Activated CD4-positive, alpha-beta T cell treated with anti-CD3 and anti-CD28 coated beads for 48 hours (primary cell): ENCODE measurements around the gene BEST3.
"Not testable (repeated sequence)": the region's sequence is repeated elsewhere in the genome, so short reads cannot be mapped to it uniquely, and the experiment has no call there.

ENCODE experiments used
- DNase-seq: peaks from one replicate; pipeline ENCODE4 v3.0.0-alpha.2; 2020

BEST3 gene

DNA sequence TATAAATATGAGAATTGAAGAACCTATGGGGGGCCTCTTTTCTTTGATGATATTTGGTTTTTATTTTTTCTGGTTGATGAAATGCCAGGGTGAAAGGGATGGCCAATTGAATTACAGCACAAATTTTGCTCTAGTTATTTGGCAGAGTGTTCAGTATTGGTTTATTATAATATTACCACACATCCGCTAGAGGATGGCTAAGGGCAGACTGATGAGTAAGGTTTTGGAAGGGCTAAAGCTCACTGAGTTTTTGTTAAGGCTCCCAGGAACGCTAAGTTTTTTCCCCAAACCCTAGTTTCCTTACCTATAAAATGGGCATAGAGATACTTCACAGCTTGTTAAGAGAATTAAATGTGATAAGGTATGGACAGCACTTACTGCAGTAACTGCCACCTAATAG, 54.1 kb downstream of the BEST3 start:
- DNase-seq = no peak

DNA sequence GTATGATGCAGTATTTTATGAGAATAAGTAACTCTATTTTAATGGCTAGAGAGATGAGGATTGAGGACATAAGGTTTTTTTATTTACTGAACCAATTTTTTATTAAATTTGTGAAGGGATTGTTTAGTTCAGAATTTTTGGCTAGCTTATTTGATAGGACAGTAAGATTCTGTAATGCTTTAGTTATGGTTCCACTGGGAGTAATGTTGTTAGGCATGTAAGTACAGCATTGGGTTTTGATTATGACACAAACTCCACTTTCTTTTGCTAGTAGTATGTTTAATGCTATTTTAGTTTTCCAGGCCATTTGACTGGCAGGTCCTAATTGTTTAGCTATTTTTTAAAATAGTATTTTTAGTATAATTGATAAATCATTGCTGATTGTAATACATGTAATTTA, 54.6 kb downstream of the BEST3 start:
- DNase-seq = no peak

DNA sequence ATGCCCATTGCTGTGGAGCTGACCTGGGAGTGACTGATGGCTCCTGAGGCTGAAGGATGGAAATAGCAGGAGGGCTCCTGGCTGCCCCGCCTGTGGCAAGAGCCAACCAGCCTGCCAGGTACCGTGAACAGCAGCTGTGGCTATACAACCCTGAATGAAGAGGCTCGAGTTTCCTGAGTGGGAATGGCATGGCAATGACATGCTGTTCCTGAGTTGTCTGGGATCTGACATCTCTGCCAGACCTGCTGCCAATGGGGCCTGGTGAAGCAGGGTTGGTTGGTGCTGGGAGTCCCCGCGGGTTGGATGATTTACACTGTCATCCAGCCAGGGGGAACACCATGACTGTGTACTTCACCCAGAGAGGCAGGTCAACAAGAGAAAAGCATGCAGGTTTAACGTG, 56.6 kb downstream of the BEST3 start:
- DNase-seq = no peak

DNA sequence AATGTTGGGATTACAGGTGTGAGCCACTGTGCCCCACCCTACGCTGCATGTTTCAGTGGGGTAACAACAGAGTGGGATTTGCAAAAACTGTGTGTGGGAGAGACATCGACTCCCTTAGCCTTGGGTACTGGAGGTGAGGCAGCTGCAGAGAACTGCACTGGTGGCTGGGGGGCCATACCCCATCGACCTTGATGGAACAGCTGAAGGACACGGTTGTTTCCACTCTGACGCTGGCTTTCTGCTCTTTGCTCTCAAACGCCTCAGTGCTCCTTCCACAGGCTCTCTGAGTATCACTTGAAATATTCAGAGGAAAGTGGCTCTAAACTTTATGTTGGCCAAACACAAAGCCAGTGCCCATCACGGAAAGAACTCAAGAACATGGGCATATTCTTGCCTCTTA, 57.6 kb downstream of the BEST3 start:
- DNase-seq = no peak

DNA sequence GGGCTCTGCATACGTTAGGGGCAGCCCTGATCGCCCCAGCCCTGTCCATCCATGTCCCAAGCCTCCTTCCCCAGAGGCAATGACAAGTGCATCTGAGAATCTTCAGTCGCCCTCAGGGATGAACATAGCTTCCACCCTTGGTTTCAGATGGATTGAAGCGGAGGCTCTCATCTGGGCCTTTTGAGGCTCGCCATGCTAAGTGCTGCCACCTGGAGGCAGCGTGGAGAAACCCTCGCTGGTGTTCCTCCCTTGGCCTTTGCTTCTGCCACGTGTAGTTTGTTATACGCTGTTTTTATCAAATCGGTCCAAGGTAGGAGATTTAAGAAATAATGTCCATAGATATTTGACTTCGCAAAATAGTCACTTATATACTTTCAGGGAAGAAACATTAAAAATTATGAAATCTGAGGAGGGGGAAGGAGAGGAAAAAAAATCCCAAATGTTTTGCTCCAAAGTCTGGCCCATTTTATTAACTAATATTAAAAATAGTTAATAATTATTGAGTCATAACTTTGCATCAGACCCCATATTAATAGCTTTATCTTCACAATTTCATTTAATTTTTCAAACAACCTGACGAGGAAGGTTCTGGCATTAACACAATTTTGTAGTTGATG, 59.6 kb downstream of the BEST3 start:
- peak; percentile 77 for DNase-seq

DNA sequence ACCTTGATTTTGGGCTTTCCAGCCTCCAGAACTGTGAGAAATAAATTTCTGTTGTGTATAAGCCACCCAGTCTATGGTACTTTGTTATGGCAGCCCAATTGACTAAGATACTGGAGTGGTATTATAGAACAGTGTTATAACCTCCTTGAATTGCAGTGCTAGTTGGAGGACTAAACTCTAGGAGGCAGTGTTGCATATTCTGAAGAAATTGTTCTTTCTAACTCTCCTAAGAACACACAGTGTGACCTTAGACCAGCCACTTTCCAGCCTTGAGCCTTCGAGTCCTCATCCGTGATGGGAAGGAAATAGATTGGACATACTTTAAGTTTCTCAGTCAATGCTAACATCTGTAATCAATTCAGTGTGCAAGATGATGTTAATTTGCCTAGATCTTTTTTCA, 66.0 kb downstream of the BEST3 start:
- no peak for DNase-seq

DNA sequence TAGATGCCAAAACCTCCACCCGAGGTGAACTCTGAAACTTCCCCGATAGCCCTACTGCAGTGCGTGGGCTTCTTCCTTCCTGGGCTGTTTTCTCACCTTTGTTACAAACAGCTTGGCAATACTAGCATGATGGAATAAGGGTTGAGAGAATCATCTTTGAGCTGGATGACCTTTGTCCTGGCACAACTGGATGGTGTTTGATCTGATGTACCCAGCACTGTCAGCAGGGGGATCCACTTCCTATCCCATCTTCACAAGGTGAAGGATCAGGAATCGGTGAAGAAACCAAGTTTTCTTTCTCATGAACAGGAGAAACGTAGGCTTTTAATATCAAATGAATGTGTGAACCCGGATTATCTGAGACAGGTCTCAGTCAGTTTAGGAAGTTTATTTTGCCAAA, 68.9 kb downstream of the BEST3 start:
- no peak for DNase-seq

DNA sequence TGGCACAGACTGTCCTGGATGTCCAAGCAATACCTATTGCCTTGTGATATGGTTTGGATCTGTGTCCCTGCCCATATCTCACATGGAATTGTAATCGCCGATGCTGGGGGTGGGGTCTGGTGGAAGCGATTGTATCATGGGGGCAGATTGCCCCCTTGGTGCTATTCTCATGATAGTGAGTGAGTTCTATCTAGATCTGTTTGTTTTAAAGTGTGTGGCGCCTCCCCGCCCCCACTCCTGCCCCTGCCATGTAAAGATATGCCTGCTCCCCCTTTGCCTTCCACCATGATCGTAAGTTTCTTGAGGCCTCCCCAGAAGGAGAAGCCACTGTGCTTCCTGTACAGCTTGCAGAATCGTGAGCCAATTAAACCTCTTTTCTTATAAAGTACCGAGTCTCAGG, 71.6 kb downstream of the BEST3 start:
- no peak for DNase-seq

DNA sequence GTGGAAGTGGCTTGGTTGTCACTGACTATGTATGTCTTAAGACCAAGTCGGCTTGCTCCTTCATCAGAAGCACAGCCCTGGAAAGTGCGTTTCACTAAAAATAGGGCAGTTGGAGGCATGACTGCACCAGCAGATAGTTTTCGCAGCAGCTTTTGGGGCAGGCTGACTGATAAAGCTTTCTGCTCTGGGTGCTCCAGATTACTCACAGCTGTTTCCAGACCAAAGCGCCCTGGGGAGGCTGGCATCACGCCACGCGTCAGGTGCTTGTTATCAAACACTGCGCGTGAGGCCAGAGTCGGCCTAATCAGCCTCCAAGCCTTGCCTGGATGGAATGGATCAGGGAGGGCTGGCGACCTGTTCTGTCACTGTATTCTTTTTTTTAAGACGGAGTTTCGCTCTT, 75.1 kb downstream of the BEST3 start:
- no peak for DNase-seq

DNA sequence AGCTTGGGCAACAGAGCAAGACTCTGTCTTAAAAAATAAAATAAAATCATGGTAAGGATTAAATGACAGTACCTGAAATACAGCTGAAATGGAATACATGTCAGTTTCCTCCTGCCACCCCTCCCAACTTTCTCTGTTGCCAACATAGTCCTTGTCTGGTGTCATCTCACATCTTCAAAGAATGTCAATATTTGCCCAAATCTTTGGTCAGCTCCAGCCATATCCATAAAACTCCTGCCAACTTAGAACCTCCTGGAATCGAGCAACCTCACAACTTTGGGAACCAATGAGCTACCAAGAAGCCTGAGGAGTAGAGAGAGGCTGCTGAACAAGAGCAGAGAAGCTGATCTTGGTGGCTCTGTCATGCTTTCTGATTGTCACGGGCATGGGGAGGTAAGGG, 77.6 kb downstream of the BEST3 start:
- no peak for DNase-seq

DNA sequence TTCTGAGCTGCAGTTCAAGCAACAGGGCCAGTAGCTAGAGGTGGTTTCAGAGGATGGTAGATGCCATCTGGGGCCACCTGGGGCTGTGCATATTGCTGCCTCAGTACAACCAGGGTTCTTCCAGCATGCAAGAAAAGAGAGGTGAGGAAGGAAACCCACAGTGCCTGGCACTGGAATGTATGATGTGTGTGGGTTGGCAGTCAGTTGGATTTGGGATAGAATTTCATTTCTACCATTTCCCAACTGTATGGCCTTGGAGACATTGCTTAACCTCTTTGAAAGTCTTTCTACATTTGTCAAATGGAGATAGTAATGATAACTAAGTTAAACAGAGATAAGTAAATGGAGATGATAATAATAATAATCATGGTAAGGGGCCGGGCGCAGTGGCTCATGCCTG, 78.2 kb downstream of the BEST3 start:
- no peak for DNase-seq

DNA sequence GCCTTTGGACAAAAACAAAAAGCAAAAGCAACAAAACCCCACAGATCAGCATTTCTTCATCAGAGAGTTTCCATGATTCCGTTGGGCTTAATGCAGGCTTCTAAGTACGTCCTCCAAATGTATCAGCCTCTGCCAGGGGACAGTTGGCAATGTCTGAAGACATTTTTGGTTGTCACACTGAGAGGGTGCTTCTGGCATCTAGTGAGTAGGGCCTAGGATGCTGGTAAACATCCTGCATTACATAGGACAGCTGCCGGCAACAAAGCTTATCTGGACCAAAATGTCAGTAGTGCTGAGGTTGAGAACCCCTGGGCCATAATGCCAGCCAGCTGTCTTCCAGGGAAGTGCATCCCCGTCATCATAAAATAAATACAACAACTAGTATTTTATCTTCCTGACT, 79.0 kb downstream of the BEST3 start:
- no peak for DNase-seq

DNA sequence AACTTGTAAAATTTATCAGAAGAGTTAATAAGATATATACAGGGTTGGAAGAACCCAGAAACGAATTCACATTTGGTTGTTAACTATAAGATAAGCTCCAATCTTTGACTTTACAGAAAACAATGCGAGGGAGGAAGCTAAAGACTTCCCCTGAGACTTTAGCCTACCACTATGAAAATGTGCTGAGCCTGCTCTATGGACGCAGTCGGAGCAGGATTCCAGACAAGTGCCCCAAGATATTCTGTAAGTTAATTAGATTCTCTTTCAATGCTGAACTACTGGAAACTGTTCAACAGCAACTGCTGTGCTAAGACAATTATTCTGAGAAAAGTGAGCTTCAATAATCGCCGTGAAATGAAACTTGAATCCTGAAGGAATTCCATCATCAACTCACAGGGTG, 80.1 kb downstream of the BEST3 start:
- no peak for DNase-seq

DNA sequence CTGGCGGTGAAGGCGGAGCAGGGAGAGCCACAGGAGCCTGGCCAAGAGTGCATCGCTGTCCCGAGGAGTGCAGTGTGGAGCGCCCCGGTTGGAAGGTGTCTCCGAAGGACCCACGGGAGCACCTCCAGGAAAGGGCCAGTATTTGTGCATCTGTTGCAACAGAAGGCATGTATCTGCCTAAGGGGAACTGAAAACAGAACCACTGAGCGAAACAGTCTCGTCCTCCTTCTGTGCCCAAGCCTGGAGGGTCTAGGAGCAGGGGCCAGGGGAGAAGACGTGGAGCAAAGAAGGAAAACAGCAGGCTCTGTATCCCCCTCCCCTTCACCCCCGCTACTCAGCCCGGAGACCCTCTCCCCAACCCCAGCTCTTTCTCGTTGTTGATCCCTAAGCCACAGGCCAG, 83.1 kb downstream of the BEST3 start:
- no peak for DNase-seq

DNA sequence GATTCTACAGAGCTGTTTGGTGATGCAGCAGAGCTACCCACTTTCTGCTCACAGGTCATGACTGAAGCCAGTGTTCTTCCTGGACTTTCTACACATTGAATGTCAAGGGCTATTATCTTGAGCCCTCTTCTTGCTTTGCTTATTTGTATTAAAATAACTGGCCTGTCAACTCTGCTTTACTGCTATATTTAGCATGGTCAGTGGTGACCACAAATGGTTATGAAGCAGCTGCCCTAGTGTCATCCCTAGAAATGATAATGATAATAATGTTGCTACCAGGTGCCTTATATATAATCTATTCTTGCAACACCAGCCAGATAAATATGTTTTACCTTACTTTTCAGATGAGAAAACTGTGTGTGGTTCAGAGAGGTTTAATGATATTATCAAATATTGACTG, 85.8 kb downstream of the BEST3 start:
- no peak for DNase-seq

DNA sequence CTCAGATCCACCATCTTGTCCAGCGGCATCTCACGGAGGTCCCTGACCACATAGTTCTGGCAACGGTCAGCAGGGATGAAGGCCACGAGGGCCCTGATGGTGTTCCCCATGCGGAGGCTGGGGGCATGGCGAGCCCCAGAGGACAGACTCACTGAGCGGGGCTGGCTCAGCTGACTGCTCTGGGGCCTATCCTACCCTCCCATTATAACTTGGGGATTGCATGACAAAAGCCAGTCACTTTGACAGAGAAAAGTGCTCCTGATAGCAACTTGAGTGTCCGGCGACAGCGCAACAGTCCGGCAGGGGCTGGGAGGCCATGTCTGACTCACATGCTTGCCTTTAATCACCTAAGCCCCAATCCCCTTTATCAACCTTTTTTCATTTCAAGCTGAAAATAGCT, 88.4 kb downstream of the BEST3 start, which contains the start of gene LRRC10:
Gene LRRC10, minus strand, starts transcription at position 179 of the 400 bp plus-strand sequence. Its CDS starts 69 bp downstream, at position 110.
- DNase-seq = no peak

DNA sequence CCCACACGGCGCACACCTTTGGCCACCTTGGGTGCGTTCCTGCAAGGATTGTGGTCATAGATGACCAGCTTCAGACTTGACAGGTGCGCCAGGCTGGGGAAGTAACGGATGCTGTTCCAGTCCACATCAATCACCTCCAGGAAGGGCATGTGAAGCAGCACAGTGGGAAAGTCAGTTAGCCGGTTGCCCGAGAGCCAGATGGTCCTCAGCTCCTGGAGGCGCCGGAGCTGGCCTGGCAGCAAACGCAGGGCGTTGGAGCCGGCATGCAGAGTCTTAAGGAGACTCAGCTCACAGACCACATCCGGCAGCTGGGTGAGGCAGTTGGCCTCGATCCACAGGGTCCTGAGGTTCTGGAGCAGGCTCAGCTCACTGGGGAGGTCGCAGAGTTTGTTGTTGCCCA, 89.0 kb downstream of the BEST3 start:
- no peak for DNase-seq

DNA sequence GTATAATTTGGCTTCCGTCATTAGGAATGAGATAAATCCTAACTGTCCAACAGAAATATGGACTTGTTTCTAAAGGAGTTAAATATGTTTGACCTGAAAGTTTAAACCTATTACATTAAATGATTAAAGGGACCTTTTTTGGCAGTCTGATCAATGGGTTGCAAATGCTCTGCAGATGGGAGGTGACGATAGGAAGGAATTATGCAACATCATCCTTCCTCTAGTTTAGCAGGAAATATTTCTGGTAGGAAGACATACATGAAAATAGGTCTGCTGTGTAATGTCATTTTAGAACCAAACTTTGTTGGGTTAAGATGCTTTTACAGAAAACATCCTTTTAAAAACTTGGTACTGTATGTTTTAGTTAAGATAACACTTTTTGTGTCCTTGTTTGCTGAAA, 91.0 kb downstream of the BEST3 start:
- no peak for DNase-seq

DNA sequence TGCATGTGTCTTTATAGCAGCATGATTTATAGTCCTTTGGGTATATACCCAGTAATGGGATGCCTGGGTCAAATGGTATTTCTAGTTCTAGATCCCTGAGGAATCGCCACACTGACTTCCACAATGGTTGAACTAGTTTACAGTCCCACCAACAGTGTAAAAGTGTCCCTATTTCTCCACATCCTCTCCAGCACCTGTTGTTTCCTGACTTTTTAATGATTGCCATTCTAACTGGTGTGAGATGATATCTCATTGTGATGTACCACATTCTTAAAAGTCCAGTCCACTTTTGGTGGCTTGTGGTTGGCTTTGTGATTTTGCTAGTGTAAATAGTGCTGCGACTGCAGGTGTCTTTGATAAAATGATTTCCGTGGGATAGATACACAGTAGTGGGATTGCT, 94.8 kb downstream of the BEST3 start:
- DNase-seq = not testable (repeated sequence)
